Heart left ventricle (tissue), 13 donors: ENCODE results near the gene WBP1.

Source experiments
- CTCF ChIP-seq, 12 donors: fragments of 200-600 bp; sonication (generic) in 4 of 12; IDR thresholded peaks; one replicate each; pipeline versions ENCODE4 v1.5.0 to v1.8.0; 2018 to 2022; ENCODE audit warnings: antibody characterized with exemption in 12 of 12, mild to moderate bottlenecking in 5 of 12
- POLR2A ChIP-seq, 2 donors: fragments of 450-650 bp; IDR thresholded peaks; one replicate each; pipeline ENCODE4 v1.6.1; 2017; ENCODE audit warnings: antibody characterized with exemption in 2 of 2, mild to moderate bottlenecking in 2 of 2, moderate library complexity in 2 of 2
- donor health status: ischemic (EF 13 %, LVEDD 7.1; RV severe dilation, severe dysfunction).
- donor health status: DM: no; HTN: yes; CAD: no.
- donor health status: DM: no; HTN: no; CAD: no.
- donor health status: ischemic (EF 25% LVEDD 6.9; RV normal size, moderate dysfunction).
- donor health status: ischemic (EF 25% LVEDD 5.7; RV mildly dilated, moderate dysfunction).
- donor health status: ischemic (EF 35%, LVEDD 5.7; RV mildly dilated, moderate dysfunction).
- donor health status: nonischemic (EF 11% LVEDD 7.7; RV severe dilation, severe dysfunction).
- donor health status: DM: yes; HTN: yes; CAD: no.
- donor health status: PGD.
- donor health status: ischemic (EF 29% LVEDD 5.4; RV normal size, mild dysfunction).
- donor health status: nonischemic (EF 23%, LVEDD 6.1; RV moderate dilation, normal function).

- TF ChIP-seq CTCF (IDR thresholded peaks at IDR 0.05) (no peak), POLR2A (IDR thresholded peaks at IDR 0.05) (no peak)
Observed at GRCh38 chr2:74491648-74492544, 33.7 kb downstream of the WBP1 start.
